PC-9 (cell line): ENCODE measurements around the gene GSN. TPM values are rescaled to one million over a fixed set of nuclear protein-coding genes. Genes with fewer than 3 reads are reported as not detected.

Experiments used
- BruUV-seq: library from RNA; stranded (reverse); fragments of 400-500 nt; replicated peaks from 2 replicates; lab custom pipeline; 2021; lab: Mats Ljungman, UMichigan
- CTCF ChIA-PET: fragments of 300-600 bp; sonication (Branson Sonifier 250); formaldehyde crosslinking; loops from one replicate; lab custom pipeline; 2022; ENCODE audit warnings: antibody characterized with exemption; lab: Charles Lee
- POLR2A ChIA-PET: fragments of 300-600 bp; sonication (Branson Sonifier 250); formaldehyde crosslinking; loops from one replicate; lab custom pipeline; 2022; ENCODE audit warnings: antibody characterized with exemption; ENCODE audit not compliant: unreplicated experiment; lab: Charles Lee
- DNase-seq, 2 experiments: peaks; one replicate each; pipeline versions ENCODE4 v3.0.0 to v3.0.0-alpha.2; 2015 to 2022; ENCODE audit warnings: mixed read lengths in 1 of 2
- H2AFZ ChIP-seq: fragments of 200-600 bp; sonication (generic); 2 replicates; pipeline ENCODE4 v1.8.1; 2017; ENCODE audit warnings: antibody characterized with exemption
- H3F3A ChIP-seq: fragments of 200-600 bp; sonication (generic); 2 replicates; pipeline ENCODE4 v1.8.1; 2017; ENCODE audit warnings: antibody characterized with exemption, mild to moderate bottlenecking, low read depth; ENCODE audit not compliant: insufficient read depth
- H3K27ac ChIP-seq: fragments of 200-600 bp; sonication (generic); 2 replicates; pipeline ENCODE4 v1.6.1; 2016; ENCODE audit warnings: mixed run types
- H3K27me3 ChIP-seq: fragments of 200-600 bp; sonication (generic); 2 replicates; pipeline ENCODE4 v1.6.1; 2016; ENCODE audit warnings: low read depth, mixed run types; ENCODE audit not compliant: insufficient read depth
- H3K36me3 ChIP-seq: fragments of 200-600 bp; sonication (generic); 2 replicates; pipeline ENCODE4 v1.6.1; 2016; ENCODE audit warnings: low read depth, mixed run types
- H3K4me1 ChIP-seq: fragments of 200-600 bp; sonication (generic); replicated peaks from 2 replicates; pipeline ENCODE4 v1.6.1; 2016; ENCODE audit warnings: mixed run types; ENCODE audit not compliant: insufficient read depth
- H3K4me2 ChIP-seq: fragments of 200-600 bp; sonication (generic); 2 replicates; pipeline ENCODE4 v1.6.1; 2017; ENCODE audit warnings: mixed run types
- H3K4me3 ChIP-seq: fragments of 200-600 bp; sonication (generic); 2 replicates; pipeline ENCODE4 v1.6.1; 2016; ENCODE audit warnings: mixed run types
- H3K79me2 ChIP-seq: fragments of 200-600 bp; sonication (generic); 2 replicates; pipeline ENCODE4 v1.6.1; 2017; ENCODE audit warnings: low read depth, mixed run types
- H3K9me2 ChIP-seq: fragments of 200-600 bp; sonication (generic); 2 replicates; pipeline ENCODE4 v1.8.1; 2017; ENCODE audit warnings: mild to moderate bottlenecking; ENCODE audit not compliant: insufficient read depth
- H3K9me3 ChIP-seq: fragments of 200-600 bp; sonication (generic); 2 replicates; pipeline ENCODE4 v1.8.1; 2016; ENCODE audit warnings: low read depth; ENCODE audit not compliant: insufficient read depth
- H4K20me1 ChIP-seq: fragments of 200-600 bp; sonication (generic); 2 replicates; pipeline ENCODE4 v1.8.1; 2017; ENCODE audit not compliant: insufficient read depth
- CTCF ChIP-seq: fragments of 200-600 bp; sonication (generic); conservative IDR thresholded peaks from 2 replicates; pipeline ENCODE4 v1.6.1; 2017; ENCODE audit warnings: mixed run types, antibody characterized with exemption, mild to moderate bottlenecking, moderate library complexity
- EZH2 ChIP-seq: fragments of 200-600 bp; sonication (generic); IDR thresholded peaks from 2 replicates; pipeline ENCODE4 v1.8.0; 2017; ENCODE audit warnings: antibody characterized with exemption, low read depth
- intact Hi-C: fragments of 100-400 bp; cut with micrococcal nuclease; formaldehyde crosslinking; loops from one replicate; pipeline ENCODE4 v1.10.0; 2022; ENCODE audit not compliant: unreplicated experiment
- total RNA-seq: library from RNA; stranded (reverse); gene quantifications from 2 replicates; pipeline ENCODE4 v1.2.3, GENCODE V29; 2021

The GSN gene
- total RNA-seq, 1 experiment from 2014 or later: 135 TPM

GRCh38 chr9:121230256-121230655 lies 37.7 kb upstream of the GSN start:
- Histone ChIP-seq H3K79me2 (no peaks in the 10 kb centered on the region), H4K20me1 (no peaks in the 10 kb centered on the region), H3K9me3 (no peaks in the 10 kb centered on the region), H3K36me3 (no peaks in the 10 kb centered on the region), H3K9me2 (no peaks in the 10 kb centered on the region), H3K27ac (no peak overlapping the region), H3K4me3 (no peak overlapping the region), H3F3A (peaks cover 32% of the 10 kb centered on the region), H3K27me3 (no peaks in the 10 kb centered on the region), H2AFZ (no peak overlapping the region), H3K4me1 (peaks cover 39% of the 10 kb centered on the region), H3K4me2 (no peak overlapping the region)
- no peak for DNase-seq
- no peak for TF ChIP-seq CTCF
- no peak for TF ChIP-seq EZH2
- ChIA-PET POLR2A (interaction anchor here (0.5 kb wide), 2 partner anchors 51 to 345 kb away, joined by 3 to 6 read pairs; no protein-coding TSS in a partner anchor), CTCF (interaction anchor here (0.6 kb wide), 1 partner anchor 1244 kb away, joined by 3 read pairs; no protein-coding TSS in a partner anchor)
- no TSS peak for BruUV-seq
- intact Hi-C loops: no loop called here

GRCh38 chr9:121232251-121232650 lies 35.7 kb upstream of the GSN start:
- Histone ChIP-seq H3K9me2 (no peaks in the 10 kb centered on the region), H3F3A (peaks cover 32% of the 10 kb centered on the region), H3K4me2 (no peak overlapping the region), H3K27me3 (no peaks in the 10 kb centered on the region), H3K4me1 (peaks cover 32% of the 10 kb centered on the region), H3K36me3 (no peaks in the 10 kb centered on the region), H3K9me3 (no peaks in the 10 kb centered on the region), H3K27ac (no peak overlapping the region), H4K20me1 (no peaks in the 10 kb centered on the region), H2AFZ (no peak overlapping the region), H3K4me3 (no peak overlapping the region), H3K79me2 (no peaks in the 10 kb centered on the region)
- no TSS peak for BruUV-seq
- no peak for DNase-seq
- intact Hi-C loops: no loop called here
- ChIA-PET POLR2A (no interaction called here), CTCF (no interaction called here)
- no peak for TF ChIP-seq CTCF
- TF ChIP-seq EZH2: no peak

GRCh38 chr9:121233906-121234831 lies 33.8 kb upstream of the GSN start:
- Histone ChIP-seq H3K36me3 (no peaks in the 10 kb centered on the region), H4K20me1 (no peaks in the 10 kb centered on the region), H3F3A (peaks cover 32% of the 10 kb centered on the region), H3K9me3 (no peaks in the 10 kb centered on the region), H3K4me1 (peaks cover 32% of the 10 kb centered on the region), H3K79me2 (no peaks in the 10 kb centered on the region), H3K9me2 (no peaks in the 10 kb centered on the region), H3K27me3 (no peaks in the 10 kb centered on the region), H3K4me3 (no peak overlapping the region), H2AFZ (peak overlapping the region; percentile 7), H3K27ac (peak overlapping the region; percentile 94), H3K4me2 (peak overlapping the region; percentile 67)
- intact Hi-C loops: loop anchor here (1.0 to 2.0 kb wide), 3 partner anchors 44 to 117 kb away; no protein-coding TSS in a partner anchor
- ChIA-PET POLR2A (interaction anchor here (1.1 kb wide), 1 partner anchor 53 kb away, joined by 4 read pairs; no protein-coding TSS in a partner anchor), CTCF (interaction anchor here (0.6 to 1.4 kb wide), 4 partner anchors 19 to 86 kb away, joined by 3 to 5 read pairs (median 4); no protein-coding TSS in a partner anchor)
- DNase-seq: peak; percentile 78 to 97
- BruUV-seq: TSS peak; percentile 67
- no peak for TF ChIP-seq CTCF
- TF ChIP-seq EZH2: no peak
